HL-60 (cell line): ENCODE results near the gene QPCT.

Source experiments
- DNase-seq, 2 experiments: peaks; one replicate each; pipeline ENCODE4 v3.0.0-alpha.2; 2010 to 2020; ENCODE audit warnings: low read depth in 1 of 2, low spot score in 1 of 2
- H3K27ac ChIP-seq: fragments of 250-450 bp; sonication (Bioruptor Pico); replicated peaks from 2 replicates; pipeline ENCODE4 v1.5.1; 2020; ENCODE audit warnings: mild to moderate bottlenecking, moderate library complexity
- H3K27me3 ChIP-seq: fragments of 250-450 bp; sonication (Bioruptor Pico); 2 replicates; pipeline ENCODE4 v1.5.1; 2021; ENCODE audit warnings: mild to moderate bottlenecking, moderate library complexity; ENCODE audit not compliant: insufficient read depth, poor library complexity, severe bottlenecking
- H3K4me3 ChIP-seq: replicated peaks from 2 replicates; pipeline ENCODE4 v1.5.1; 2011; ENCODE audit warnings: mild to moderate bottlenecking, control low read depth, low read length; ENCODE audit not compliant: insufficient read depth
- GABPA ChIP-seq: IDR thresholded peaks from 2 replicates; pipeline ENCODE4 v1.6.1; 2012; ENCODE audit warnings: low read depth
- POLR2AphosphoS5 ChIP-seq: IDR thresholded peaks from 2 replicates; pipeline ENCODE4 v1.6.1; 2012; ENCODE audit warnings: low read depth
- SPI1 ChIP-seq: IDR thresholded peaks from 2 replicates; pipeline ENCODE4 v1.6.1; 2012; ENCODE audit warnings: low read depth, mild to moderate bottlenecking, borderline replicate concordance
- TF ChIP-seq, protein P1 (sequence below): IDR thresholded peaks from 2 replicates; pipeline ENCODE4 v1.6.1; 2012; ENCODE audit warnings: low read depth; ENCODE audit not compliant: insufficient replicate concordance
- TF ChIP-seq, protein P2 (sequence below): IDR thresholded peaks from one replicate; pipeline ENCODE4 v1.5.1; 2011; ENCODE audit warnings: low read length, control low read depth, inconsistent platforms; ENCODE audit not compliant: insufficient read depth

Gene QPCT

DNA sequence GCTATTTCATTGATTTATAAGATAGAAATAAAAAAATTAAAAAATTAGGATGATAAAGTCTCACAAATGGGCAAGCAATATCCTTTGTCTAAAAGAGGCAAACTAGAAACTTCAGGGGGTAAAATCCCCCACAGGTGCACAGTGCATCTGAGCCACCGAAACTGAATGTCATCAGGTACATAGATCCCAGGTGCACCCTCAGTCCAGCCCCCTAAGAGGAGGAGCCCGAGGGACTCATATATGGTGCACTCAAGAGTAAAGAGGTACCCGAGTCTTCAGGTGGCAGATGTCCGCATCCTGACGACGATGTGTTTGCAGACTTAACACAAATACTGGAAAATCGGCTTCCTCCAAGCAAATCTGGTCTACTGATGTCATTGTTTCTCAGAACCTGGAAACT lies 11.3 kb downstream of the QPCT start:
- no peak for DNase-seq
- Histone ChIP-seq H3K27ac (no peak overlapping the region), H3K27me3 (no peaks in the 10 kb centered on the region), H3K4me3 (no peak overlapping the region)
- TF ChIP-seq, protein P1, sequence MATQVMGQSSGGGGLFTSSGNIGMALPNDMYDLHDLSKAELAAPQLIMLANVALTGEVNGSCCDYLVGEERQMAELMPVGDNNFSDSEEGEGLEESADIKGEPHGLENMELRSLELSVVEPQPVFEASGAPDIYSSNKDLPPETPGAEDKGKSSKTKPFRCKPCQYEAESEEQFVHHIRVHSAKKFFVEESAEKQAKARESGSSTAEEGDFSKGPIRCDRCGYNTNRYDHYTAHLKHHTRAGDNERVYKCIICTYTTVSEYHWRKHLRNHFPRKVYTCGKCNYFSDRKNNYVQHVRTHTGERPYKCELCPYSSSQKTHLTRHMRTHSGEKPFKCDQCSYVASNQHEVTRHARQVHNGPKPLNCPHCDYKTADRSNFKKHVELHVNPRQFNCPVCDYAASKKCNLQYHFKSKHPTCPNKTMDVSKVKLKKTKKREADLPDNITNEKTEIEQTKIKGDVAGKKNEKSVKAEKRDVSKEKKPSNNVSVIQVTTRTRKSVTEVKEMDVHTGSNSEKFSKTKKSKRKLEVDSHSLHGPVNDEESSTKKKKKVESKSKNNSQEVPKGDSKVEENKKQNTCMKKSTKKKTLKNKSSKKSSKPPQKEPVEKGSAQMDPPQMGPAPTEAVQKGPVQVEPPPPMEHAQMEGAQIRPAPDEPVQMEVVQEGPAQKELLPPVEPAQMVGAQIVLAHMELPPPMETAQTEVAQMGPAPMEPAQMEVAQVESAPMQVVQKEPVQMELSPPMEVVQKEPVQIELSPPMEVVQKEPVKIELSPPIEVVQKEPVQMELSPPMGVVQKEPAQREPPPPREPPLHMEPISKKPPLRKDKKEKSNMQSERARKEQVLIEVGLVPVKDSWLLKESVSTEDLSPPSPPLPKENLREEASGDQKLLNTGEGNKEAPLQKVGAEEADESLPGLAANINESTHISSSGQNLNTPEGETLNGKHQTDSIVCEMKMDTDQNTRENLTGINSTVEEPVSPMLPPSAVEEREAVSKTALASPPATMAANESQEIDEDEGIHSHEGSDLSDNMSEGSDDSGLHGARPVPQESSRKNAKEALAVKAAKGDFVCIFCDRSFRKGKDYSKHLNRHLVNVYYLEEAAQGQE: no peak
- no peak for TF ChIP-seq POLR2AphosphoS5
- no peak for TF ChIP-seq SPI1
- TF ChIP-seq GABPA: no peak
- TF ChIP-seq, protein P2, sequence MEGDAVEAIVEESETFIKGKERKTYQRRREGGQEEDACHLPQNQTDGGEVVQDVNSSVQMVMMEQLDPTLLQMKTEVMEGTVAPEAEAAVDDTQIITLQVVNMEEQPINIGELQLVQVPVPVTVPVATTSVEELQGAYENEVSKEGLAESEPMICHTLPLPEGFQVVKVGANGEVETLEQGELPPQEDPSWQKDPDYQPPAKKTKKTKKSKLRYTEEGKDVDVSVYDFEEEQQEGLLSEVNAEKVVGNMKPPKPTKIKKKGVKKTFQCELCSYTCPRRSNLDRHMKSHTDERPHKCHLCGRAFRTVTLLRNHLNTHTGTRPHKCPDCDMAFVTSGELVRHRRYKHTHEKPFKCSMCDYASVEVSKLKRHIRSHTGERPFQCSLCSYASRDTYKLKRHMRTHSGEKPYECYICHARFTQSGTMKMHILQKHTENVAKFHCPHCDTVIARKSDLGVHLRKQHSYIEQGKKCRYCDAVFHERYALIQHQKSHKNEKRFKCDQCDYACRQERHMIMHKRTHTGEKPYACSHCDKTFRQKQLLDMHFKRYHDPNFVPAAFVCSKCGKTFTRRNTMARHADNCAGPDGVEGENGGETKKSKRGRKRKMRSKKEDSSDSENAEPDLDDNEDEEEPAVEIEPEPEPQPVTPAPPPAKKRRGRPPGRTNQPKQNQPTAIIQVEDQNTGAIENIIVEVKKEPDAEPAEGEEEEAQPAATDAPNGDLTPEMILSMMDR: no peak

DNA sequence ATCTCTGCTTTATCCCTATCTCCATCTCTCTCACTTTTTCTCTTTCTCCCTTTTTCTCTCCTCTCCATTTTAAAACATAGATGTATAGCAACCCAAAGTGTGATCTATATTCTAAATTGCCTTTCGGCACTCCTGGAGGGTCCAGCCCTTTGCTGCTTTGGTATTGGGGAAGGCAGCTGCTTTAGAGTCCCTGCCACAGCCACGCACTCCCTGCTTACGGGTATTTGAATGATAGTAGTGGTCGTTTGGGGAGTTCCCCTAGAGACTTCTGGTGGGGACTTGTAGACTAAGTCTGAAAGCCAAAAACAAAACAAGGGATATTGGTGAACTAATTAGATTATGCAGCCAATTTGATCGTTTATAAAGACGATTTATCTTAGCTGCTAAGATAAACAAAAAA lies 11.9 kb downstream of the QPCT start:
- H3K27ac ChIP-seq: no peak overlapping the region
- no peak overlapping the region for H3K4me3 ChIP-seq
- H3K27me3 ChIP-seq: no peaks in the 10 kb centered on the region
- TF ChIP-seq SPI1 (no peak), POLR2AphosphoS5 (no peak), GABPA (no peak)
- TF ChIP-seq, protein P1: no peak
- TF ChIP-seq, protein P2: no peak
- no peak for DNase-seq

DNA sequence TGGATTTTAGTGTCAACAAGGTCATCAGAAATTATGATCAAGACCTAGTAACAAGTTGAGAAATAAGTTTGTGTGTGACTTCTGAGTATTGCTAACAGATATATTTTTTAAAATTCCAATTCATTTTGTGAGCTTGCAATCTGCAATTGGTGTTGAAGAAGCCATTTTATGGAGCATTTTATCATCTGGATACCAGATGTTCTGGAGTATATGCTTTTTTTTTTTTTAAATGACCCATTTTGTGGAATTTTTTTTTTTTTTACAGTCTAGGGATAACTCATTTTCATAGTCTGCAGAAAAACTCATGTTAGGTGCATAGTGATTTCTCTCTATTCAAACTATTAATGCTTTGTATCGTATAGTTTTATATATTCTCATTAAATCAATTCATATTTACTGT lies 12.6 kb downstream of the QPCT start:
- Histone ChIP-seq H3K27ac (no peak overlapping the region), H3K27me3 (no peaks in the 10 kb centered on the region), H3K4me3 (no peak overlapping the region)
- TF ChIP-seq SPI1: no peak
- TF ChIP-seq, protein P2: no peak
- no peak for TF ChIP-seq GABPA
- TF ChIP-seq, protein P1: no peak
- TF ChIP-seq POLR2AphosphoS5: no peak
- no peak for DNase-seq
